Measurements from ENCODE around the gene ITIH3. TPM values are rescaled to one million over a fixed set of nuclear protein-coding genes. Genes with fewer than 3 reads are reported as not detected.
A peak's percentile ranks its signal among the peaks of the same experiment; 100 is the strongest.

Gene ITIH3
- total RNA-seq, 6 experiments from 2014 or later: 742 to 1,822 (median 982) TPM

- Histone ChIP-seq H3K27ac (peak overlapping the region in 1 of 3 donors; percentile 1), H3K9me3 (no peaks in the 10 kb centered on the region), H3K36me3 (peaks cover 0 to 75% (median 26%) of the 10 kb centered on the region in 4 donors), H3K4me3 (no peak overlapping the region), H3K4me1 (no peaks in the 10 kb centered on the region), H3K27me3 (no peaks in the 10 kb centered on the region)
- no peak for DNase-seq
- TF ChIP-seq POLR2A (IDR thresholded peaks at IDR 0.05): no peak
- TF ChIP-seq, protein P1, sequence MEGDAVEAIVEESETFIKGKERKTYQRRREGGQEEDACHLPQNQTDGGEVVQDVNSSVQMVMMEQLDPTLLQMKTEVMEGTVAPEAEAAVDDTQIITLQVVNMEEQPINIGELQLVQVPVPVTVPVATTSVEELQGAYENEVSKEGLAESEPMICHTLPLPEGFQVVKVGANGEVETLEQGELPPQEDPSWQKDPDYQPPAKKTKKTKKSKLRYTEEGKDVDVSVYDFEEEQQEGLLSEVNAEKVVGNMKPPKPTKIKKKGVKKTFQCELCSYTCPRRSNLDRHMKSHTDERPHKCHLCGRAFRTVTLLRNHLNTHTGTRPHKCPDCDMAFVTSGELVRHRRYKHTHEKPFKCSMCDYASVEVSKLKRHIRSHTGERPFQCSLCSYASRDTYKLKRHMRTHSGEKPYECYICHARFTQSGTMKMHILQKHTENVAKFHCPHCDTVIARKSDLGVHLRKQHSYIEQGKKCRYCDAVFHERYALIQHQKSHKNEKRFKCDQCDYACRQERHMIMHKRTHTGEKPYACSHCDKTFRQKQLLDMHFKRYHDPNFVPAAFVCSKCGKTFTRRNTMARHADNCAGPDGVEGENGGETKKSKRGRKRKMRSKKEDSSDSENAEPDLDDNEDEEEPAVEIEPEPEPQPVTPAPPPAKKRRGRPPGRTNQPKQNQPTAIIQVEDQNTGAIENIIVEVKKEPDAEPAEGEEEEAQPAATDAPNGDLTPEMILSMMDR (IDR thresholded peaks at IDR 0.05): no peak
- 56% methylated on average over 2 of the region's 2 CpGs for WGBS (ENCODE audit: insufficient coverage, low coverage, low lambda C conversion rate, missing lambda C conversion rate)
- peak in 2 of 4 donors; percentile 59 to 85 for ATAC-seq
- intact Hi-C loops (cut with DNase I): no loop called here
Measured at GRCh38 chr3:52763466-52763865, 31.1 kb upstream of the ITIH3 start.

DNA sequence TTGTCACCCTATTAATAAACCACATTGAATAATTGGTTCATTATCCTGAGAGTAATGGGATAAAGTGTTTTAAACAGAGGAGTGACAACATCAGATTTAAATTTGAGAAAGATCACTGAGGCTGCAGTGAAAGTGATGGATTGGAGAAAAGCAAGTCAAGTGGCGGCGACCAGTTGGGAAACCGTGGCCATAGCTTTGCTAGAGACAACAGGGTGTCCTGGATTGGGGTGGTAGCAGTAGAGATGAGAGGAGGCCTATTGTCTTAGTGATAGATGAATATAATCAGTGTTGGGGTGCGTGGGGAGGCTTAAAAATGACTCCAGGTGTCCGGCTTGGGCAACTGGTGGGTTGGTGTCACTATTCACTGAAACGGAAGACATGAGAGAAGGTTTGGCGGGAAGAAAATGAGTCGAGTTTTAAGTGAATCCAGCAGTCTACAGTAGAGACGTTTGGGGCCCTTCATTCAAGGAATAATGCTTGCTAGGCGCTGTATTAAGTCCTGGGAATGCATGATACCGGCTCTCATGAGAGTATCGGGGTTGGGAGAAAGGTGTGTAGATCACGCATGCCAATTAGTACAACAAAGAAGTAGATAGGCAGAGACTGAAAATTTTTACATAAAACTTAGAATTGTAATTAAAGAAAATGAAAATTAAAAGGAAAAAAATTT lies 24.7 kb upstream of the ITIH3 start:
- Histone ChIP-seq H3K36me3 (peaks cover 0 to 24% (median 5%) of the 10 kb centered on the region in 4 donors), H3K27ac (peak overlapping the region in 1 of 3 donors; percentile 62), H3K4me1 (peaks cover 0 to 48% (median 14%) of the 10 kb centered on the region in 4 donors), H3K27me3 (no peaks in the 10 kb centered on the region), H3K4me3 (peak overlapping the region; percentile 57 to 94 (median 64)), H3K9me3 (no peaks in the 10 kb centered on the region)
- no peak for TF ChIP-seq POLR2A (IDR thresholded peaks at IDR 0.05)
- TF ChIP-seq, protein P1 (IDR thresholded peaks at IDR 0.05): no peak
- intact Hi-C loops (cut with DNase I): no loop called here
- DNase-seq (no peak), ATAC-seq (no peak)
- WGBS (ENCODE audit: insufficient coverage, low coverage, low lambda C conversion rate, missing lambda C conversion rate): 23% methylated on average over 13 of the region's 13 CpGs

DNA sequence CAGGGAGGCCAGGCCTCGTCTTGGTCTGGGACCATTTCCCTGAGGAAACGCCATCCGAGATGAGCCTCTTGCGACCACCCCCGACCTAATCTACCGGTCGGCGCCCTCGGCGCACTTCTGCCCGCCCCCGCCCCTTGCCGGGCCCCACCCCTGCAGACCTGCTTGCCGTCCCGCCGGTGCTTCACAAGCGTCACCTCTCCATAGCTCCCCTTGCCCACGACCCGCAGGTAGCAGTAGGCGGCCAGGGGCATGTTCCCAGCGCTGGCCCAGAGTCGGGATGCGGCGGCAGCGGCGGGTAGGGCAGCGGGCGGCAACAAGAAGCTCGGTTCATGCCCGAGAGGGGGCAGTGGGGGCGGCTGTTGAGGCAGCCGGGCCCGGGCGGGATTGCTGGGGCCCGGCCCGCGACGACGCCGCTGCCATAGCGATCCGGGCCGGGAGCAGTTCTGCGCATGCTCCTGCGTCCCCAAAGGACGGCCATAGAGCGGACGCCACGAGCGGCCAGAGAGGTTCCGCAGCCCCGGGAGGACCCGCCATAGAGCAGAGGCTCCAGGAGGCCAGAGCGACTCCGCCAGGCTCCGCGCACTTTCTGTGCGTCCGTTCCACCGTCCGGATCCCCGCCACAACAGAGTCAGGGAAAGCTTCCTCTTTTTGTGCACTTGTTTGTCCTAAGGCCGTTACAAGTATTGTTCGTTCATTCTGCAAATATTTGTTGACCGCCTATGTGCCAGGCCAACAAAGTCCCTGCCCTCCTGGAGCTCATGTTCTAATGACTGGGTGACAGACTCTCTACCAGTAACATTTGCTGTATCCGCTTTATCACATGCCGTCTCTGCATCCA lies 23.9 kb upstream of the ITIH3 start, which contains the start of gene NEK4:
Gene NEK4 (minus strand): TSS at position 445 of the 838 bp plus-strand sequence. CDS start 194 bp downstream, at position 251.
- peaks cover 0 to 16% (median 3%) of the 10 kb centered on the region in 4 donors for H3K36me3 ChIP-seq
- H3K4me3 ChIP-seq: peak within 1 kb of the TSS; percentile 57 to 94 (median 64)
- WGBS (ENCODE audit: insufficient coverage, low coverage, low lambda C conversion rate, missing lambda C conversion rate): under 1% methylated on average over 17 of the region's 67 CpGs
- H3K27ac ChIP-seq: peak within 1 kb of the TSS; percentile 52 to 67 (median 62)
- no peaks in the 10 kb centered on the region for H3K27me3 ChIP-seq
- peaks cover 0 to 53% (median 16%) of the 10 kb centered on the region in 4 donors for H3K4me1 ChIP-seq
- ATAC-seq (peak; percentile 79 to 89 (median 81)), DNase-seq (peak; percentile 94 to 96 (median 95))
- intact Hi-C loops (cut with DNase I): no loop called here
- no peaks in the 10 kb centered on the region for H3K9me3 ChIP-seq
- TF ChIP-seq POLR2A (IDR thresholded peaks at IDR 0.05): peak; percentile 90
- TF ChIP-seq, protein P1 (IDR thresholded peaks at IDR 0.05): no peak

DNA sequence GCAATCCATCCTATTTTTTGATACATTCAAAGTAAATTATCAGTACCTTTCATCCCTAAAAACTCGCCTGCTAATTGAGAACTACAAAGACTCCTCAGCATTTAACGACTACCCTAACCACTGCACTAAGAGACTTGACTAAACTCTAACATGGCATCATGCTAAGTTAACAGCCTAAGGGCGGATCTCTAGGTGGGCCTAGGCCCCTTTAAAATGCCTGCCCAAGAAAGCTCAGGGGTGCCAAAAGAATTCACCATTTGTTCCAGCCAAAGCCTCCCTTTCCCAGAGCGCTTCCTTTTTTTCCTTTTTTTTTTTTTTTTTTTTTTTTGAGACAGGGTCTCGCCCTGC lies 23.3 kb upstream of the ITIH3 start:
- intact Hi-C loops (cut with DNase I): no loop called here
- Histone ChIP-seq H3K27me3 (no peaks in the 10 kb centered on the region), H3K4me3 (peak overlapping the region; percentile 57 to 94 (median 64)), H3K27ac (peak overlapping the region; percentile 52 to 67 (median 62)), H3K36me3 (peaks cover 0 to 11% (median under 1%) of the 10 kb centered on the region in 4 donors), H3K9me3 (no peaks in the 10 kb centered on the region), H3K4me1 (peaks cover 0 to 59% (median 19%) of the 10 kb centered on the region in 4 donors)
- ATAC-seq: no peak
- WGBS (ENCODE audit: insufficient coverage, low coverage, low lambda C conversion rate, missing lambda C conversion rate): 59% methylated on average over 5 of the region's 5 CpGs
- no peak for TF ChIP-seq POLR2A (IDR thresholded peaks at IDR 0.05)
- TF ChIP-seq, protein P1 (IDR thresholded peaks at IDR 0.05): no peak
- DNase-seq: no peak
